Esophagus squamous epithelium (tissue), 5 donors: Measurements from ENCODE around the gene BRICD5. TPM values are rescaled to one million over a fixed set of nuclear protein-coding genes. Genes with fewer than 3 reads are reported as not detected.

Source experiments
- DNase-seq: peaks from one replicate; lab custom pipeline; 2025; lab: John Stamatoyannopoulos, UW
- H3K27ac ChIP-seq, 4 donors: fragments of 200-600 bp; sonication (generic); one replicate each; pipeline ENCODE4 v1.5.1; 2016 to 2019; ENCODE audit warnings: mild to moderate bottlenecking in 1 of 4
- H3K27me3 ChIP-seq, 4 donors: fragments of 200-600 bp; sonication (generic); 1 replicate in 3 of 4; 2 replicates in 1 of 4; pipeline versions ENCODE4 v1.5.1 to v1.6.0; 2017 to 2021; ENCODE audit warnings: antibody characterized with exemption in 1 of 4
- H3K36me3 ChIP-seq, 3 donors: fragments of 200-600 bp; sonication (generic); one replicate each; pipeline ENCODE4 v1.5.1; 2016 to 2019
- H3K4me1 ChIP-seq, 3 donors: fragments of 200-600 bp; sonication (generic); one replicate each; pipeline ENCODE4 v1.5.1; 2017 to 2019
- H3K4me3 ChIP-seq, 4 donors: fragments of 200-600 bp; sonication (generic); 1 replicate in 3 of 4; 2 replicates in 1 of 4; pipeline ENCODE4 v1.5.1; 2016 to 2019; ENCODE audit warnings: mild to moderate bottlenecking in 2 of 4, moderate library complexity in 1 of 4
- H3K9me3 ChIP-seq, 3 donors: fragments of 200-600 bp; sonication (generic); one replicate each; pipeline ENCODE4 v1.5.1; 2016 to 2019
- POLR2A ChIP-seq, 4 donors: fragments of 450-650 bp; IDR thresholded peaks; one replicate each; pipeline ENCODE4 v1.6.1; 2017; ENCODE audit warnings: antibody characterized with exemption in 4 of 4, mild to moderate bottlenecking in 4 of 4, moderate library complexity in 3 of 4
- WGBS, 2 donors: methylation state at CpG; one replicate each; pipeline ENCODE4 v1.1.5; 2018; 5-methylcytosine and 5-hydroxymethylcytosine counted together
- intact Hi-C: fragments of 100-400 bp; cut with DNase I; formaldehyde crosslinking; loops from one replicate; pipeline ENCODE4 v1.15.0; 2022
- total RNA-seq, 4 donors: library from RNA; depleted of rRNA; stranded (reverse); fragments of >200 nt; gene quantifications; one replicate each; pipeline ENCODE4 v1.1.0, GENCODE V29; 2016
- TF ChIP-seq, protein P1 (sequence below), 6 experiments: fragments of 450-650 bp in 4 of 6; fragments of 200-600 bp in 2 of 6; sonication (generic) in 2 of 6; IDR thresholded peaks; one replicate each; pipeline ENCODE4 v1.5.1; 2016 to 2019; ENCODE audit warnings: antibody characterized with exemption in 6 of 6, mild to moderate bottlenecking in 4 of 6, moderate library complexity in 4 of 6
- donor health status: DM: yes; HTN: yes; CAD: no.

Gene BRICD5
- total RNA-seq, 4 donors from 2014 or later = 1.1 to 2.0 (median 1.6) TPM; not detected in 1

DNA sequence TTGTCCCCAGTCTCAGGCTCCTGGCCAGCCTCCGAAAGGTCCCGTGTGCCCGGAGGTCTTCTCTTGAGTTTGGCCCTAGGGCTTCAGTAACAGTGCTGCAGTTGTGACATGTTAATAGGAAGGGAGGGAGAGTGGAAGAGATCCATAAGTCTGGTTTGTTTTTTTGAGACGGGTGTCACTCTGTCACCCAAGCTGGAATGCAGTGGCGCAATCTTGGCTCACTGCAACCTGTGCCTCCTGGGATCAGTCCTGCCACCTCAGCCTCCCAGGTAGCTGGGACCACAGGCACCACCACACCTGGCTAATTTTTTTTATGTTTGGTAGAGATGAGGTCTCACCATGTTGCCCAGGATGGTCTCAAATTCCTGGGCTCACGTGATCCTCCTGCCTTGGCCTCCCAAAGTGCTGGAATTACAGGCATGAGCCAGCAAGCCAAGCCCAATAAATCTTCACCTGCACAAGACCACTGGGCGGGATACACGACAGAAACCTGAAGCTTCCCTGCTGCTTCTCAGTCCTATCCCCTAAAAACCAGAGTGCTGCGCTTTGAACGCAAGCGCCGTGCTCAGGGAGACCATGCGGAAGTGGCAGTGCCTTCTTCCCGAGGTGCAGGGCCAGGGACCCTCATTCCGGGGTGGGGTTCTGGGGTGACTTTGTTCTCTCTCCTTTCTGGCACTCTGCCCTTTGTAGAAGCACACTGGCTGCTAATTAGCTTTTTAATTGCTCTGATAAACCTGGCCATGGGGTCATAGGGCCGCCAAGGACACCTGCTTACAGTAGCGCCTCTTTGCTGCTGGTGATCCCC is 44.2 kb downstream of the BRICD5 start:
- H3K4me3 ChIP-seq = no peak overlapping the region
- no peak overlapping the region for H3K27ac ChIP-seq
- no peaks in the 10 kb centered on the region for H3K27me3 ChIP-seq
- intact Hi-C loops = no loop called here
- no peak for TF ChIP-seq POLR2A (IDR thresholded peaks at IDR 0.05)
- TF ChIP-seq, protein P1, sequence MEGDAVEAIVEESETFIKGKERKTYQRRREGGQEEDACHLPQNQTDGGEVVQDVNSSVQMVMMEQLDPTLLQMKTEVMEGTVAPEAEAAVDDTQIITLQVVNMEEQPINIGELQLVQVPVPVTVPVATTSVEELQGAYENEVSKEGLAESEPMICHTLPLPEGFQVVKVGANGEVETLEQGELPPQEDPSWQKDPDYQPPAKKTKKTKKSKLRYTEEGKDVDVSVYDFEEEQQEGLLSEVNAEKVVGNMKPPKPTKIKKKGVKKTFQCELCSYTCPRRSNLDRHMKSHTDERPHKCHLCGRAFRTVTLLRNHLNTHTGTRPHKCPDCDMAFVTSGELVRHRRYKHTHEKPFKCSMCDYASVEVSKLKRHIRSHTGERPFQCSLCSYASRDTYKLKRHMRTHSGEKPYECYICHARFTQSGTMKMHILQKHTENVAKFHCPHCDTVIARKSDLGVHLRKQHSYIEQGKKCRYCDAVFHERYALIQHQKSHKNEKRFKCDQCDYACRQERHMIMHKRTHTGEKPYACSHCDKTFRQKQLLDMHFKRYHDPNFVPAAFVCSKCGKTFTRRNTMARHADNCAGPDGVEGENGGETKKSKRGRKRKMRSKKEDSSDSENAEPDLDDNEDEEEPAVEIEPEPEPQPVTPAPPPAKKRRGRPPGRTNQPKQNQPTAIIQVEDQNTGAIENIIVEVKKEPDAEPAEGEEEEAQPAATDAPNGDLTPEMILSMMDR (IDR thresholded peaks at IDR 0.05) = no peak
- H3K9me3 ChIP-seq = no peaks in the 10 kb centered on the region
- peaks cover 9 to 61% (median 19%) of the 10 kb centered on the region in 3 donors for H3K36me3 ChIP-seq
- peaks cover 20 to 40% (median 22%) of the 10 kb centered on the region in 3 donors for H3K4me1 ChIP-seq
- no peak for DNase-seq
- 92 to 93% methylated on average over 9 to 12 of the region's 17 CpGs for WGBS, 2 donors

DNA sequence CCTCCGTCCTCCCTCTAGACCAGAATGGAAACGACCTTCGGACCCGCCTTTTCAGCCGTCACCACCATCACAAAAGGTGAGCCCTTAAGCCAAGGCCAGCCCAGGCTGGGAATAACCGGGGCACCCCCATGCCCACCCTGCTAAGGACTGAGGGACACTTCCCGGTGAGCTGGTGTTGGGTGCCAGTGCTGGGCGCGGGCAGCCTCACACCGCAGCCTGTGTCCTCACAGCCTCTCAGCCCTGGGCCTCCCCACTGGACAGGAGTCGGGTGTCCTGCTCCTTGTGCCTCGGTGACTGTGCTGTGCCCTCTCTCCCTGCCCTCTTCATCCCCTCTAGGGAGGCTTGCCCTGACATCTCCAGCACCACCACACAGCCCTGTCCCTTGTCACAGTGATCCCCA is 44.8 kb downstream of the BRICD5 start:
- no peak overlapping the region for H3K27ac ChIP-seq
- H3K4me3 ChIP-seq = no peak overlapping the region
- no peak for TF ChIP-seq POLR2A (IDR thresholded peaks at IDR 0.05)
- TF ChIP-seq, protein P1 (IDR thresholded peaks at IDR 0.05) = no peak
- WGBS, 2 donors = 85 to 100% methylated on average over 1 to 6 of the region's 12 CpGs
- no peaks in the 10 kb centered on the region for H3K9me3 ChIP-seq
- no peak for DNase-seq
- peaks cover 26 to 44% (median 28%) of the 10 kb centered on the region in 3 donors for H3K4me1 ChIP-seq
- H3K36me3 ChIP-seq = peaks cover 9 to 55% (median 19%) of the 10 kb centered on the region in 3 donors
- no peaks in the 10 kb centered on the region for H3K27me3 ChIP-seq
- intact Hi-C loops = no loop called here

DNA sequence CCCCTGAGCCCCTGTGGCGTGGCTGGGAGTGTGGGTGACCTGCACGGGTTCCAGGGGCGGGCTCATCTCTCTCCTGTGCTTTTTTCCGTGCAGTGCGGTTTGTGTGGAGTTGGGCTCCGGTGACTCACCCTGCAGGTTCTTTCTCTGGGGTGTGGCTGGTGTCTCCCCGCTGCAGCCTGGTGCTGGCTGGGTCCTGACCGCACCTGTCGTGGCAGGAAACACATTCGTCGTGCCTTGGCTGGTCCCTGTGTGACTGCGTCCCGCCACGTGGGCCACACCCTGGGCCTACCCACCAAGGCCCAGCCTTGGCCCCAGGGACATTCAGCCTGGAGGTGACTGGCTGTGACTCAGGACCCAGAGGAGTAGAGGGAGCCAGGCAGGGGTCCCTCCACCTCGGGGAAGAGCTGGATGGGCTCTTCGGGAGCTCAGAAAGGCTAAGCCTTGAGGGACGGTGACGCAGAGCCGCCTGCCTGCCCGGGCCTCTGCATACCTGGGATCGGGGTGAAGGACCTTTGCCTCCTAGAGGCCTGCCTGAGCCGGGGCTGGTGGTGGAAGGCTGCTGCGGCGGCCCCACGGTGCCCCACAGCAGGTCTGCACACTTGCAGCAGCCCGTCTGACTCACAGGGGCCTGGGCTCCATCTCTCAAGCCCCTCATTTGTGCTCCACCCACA is 47.3 kb downstream of the BRICD5 start:
- intact Hi-C loops = no loop called here
- Histone ChIP-seq H3K4me1 (peaks cover 51 to 59% (median 53%) of the 10 kb centered on the region in 3 donors), H3K36me3 (peaks cover 9 to 29% (median 11%) of the 10 kb centered on the region in 3 donors), H3K27ac (peak overlapping the region; percentile 92 to 98 (median 95)), H3K4me3 (peak overlapping the region in 2 of 4 donors; percentile 7 to 43), H3K27me3 (no peaks in the 10 kb centered on the region), H3K9me3 (no peaks in the 10 kb centered on the region)
- DNase-seq = no peak
- peak in 1 of 4 donors; percentile 24 for TF ChIP-seq POLR2A (IDR thresholded peaks at IDR 0.05)
- TF ChIP-seq, protein P1 (IDR thresholded peaks at IDR 0.05) = no peak
- 0% methylated on average over 4 of the region's 26 CpGs; no CpG with 5 or more reads in 1 of the 2 donors for WGBS, 2 donors

DNA sequence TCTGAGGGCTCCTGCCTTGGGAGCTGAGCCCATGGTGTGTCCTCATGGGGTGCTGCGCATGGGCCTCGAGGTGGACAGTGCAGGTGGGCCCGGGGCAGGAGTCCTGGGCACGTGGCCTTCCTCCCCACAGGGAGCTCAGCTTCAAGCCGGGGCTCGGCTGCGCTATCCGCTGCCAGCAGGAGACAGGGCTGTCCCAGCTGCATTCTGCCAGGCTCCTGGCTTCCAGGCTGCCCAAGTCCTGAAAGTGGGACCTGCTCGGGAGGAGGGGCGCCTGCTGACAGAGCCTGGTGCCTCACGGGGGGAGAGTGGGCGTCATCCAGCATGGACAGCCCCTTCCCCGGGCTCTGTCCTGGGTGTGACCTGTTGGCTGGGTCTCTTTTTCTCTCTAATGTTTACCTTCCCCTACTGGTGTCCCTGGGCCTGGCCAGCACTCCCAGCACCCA is 48.0 kb downstream of the BRICD5 start:
- Histone ChIP-seq H3K27me3 (no peaks in the 10 kb centered on the region), H3K27ac (peak overlapping the region; percentile 92 to 98 (median 95)), H3K4me1 (peaks cover 57 to 65% (median 60%) of the 10 kb centered on the region in 3 donors), H3K36me3 (peaks cover 4 to 23% (median 8%) of the 10 kb centered on the region in 3 donors), H3K4me3 (peak overlapping the region in 2 of 4 donors; percentile 7 to 43), H3K9me3 (no peaks in the 10 kb centered on the region)
- DNase-seq = no peak
- intact Hi-C loops = no loop called here
- WGBS, 2 donors = 71% methylated on average over 3 of the region's 13 CpGs; no CpG with 5 or more reads in 1 of the 2 donors
- no peak for TF ChIP-seq POLR2A (IDR thresholded peaks at IDR 0.05)
- TF ChIP-seq, protein P1 (IDR thresholded peaks at IDR 0.05) = peak in 1 of 6 experiments; percentile 3
